Sigmoid colon (tissue), 4 donors: ENCODE data around the gene F2.

ENCODE experiments used
- CTCF ChIP-seq, 4 experiments: fragments of 450-650 bp in 3 of 4; fragments of 200-600 bp in 1 of 4; IDR thresholded peaks; one replicate each; pipeline ENCODE4 v1.5.1; 2016 to 2019; ENCODE audit warnings: antibody characterized with exemption in 4 of 4, mild to moderate bottlenecking in 3 of 4, moderate library complexity in 2 of 4
- EP300 ChIP-seq, 4 donors: sonication (generic); formaldehyde crosslinking; IDR thresholded peaks; one replicate each; pipeline ENCODE4 v1.6.1; 2017; ENCODE audit warnings: antibody characterized with exemption in 4 of 4
- POLR2A ChIP-seq, 2 donors: fragments of 450-650 bp; IDR thresholded peaks; one replicate each; pipeline ENCODE4 v1.6.1; 2016; ENCODE audit warnings: antibody characterized with exemption in 2 of 2, mild to moderate bottlenecking in 2 of 2, moderate library complexity in 2 of 2
- POLR2AphosphoS5 ChIP-seq, 4 donors: sonication (generic); formaldehyde crosslinking; IDR thresholded peaks; one replicate each; pipeline ENCODE4 v1.6.1; 2017; ENCODE audit warnings: antibody characterized with exemption in 4 of 4

- TF ChIP-seq EP300 (IDR thresholded peaks at IDR 0.05) (no peak), POLR2A (IDR thresholded peaks at IDR 0.05) (no peak), CTCF (IDR thresholded peaks at IDR 0.05) (no peak), POLR2AphosphoS5 (IDR thresholded peaks at IDR 0.05) (no peak)
These were observed 36.0 kb upstream of the F2 start for GRCh38 chr11:46682773-46683752.
